ENCODE data around the gene NANOS2. TPM values are rescaled to one million over a fixed set of nuclear protein-coding genes. Genes with fewer than 3 reads are reported as not detected.

Gene NANOS2
- total and polyA plus RNA-seq, 2 of the 13 experiments (the other 11 are each of a cell fraction or from before 2014, with no cell fraction given) = not detected

DNA sequence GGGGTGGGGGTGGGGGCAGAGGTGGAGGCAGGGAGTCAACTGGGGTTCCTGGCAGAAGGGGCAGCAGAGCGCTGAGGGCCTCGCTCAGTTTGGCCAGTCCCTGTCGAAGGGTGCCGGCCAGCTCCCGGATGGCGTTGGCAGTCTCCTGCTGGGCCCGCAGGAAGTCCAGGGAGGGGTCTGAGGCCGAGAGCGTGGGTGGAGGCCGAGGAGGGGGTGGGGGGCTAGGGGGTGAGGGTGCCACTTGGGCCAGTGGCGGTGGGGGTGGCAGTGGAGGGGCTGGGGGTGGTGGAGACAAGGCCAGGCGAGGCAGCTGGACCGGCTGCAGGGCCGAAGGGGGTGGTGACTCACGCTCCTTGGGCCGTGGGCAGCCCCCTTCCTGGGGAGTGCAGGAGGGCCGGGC is 23.7 kb downstream of the NANOS2 start:
- Histone ChIP-seq H3K4me1 (ENCODE audit: insufficient read depth, low read length) (peaks cover 13% of the 10 kb centered on the region), H3K79me2 (ENCODE audit: insufficient read depth, low read length) (peaks cover 3% of the 10 kb centered on the region), H3K9me3 (ENCODE audit: low read length) (no peaks in the 10 kb centered on the region), H4K20me1 (ENCODE audit: insufficient read depth, low read length) (no peaks in the 10 kb centered on the region), H3K27ac (ENCODE audit: extremely low read length, insufficient read depth, low read length) (no peak overlapping the region), H3K4me3 (replicated peaks in 1 of 3; ENCODE audit: insufficient read depth in 1 of 3, low read depth in 2 of 3, low read length in 3 of 3) (no peak overlapping the region), H3K4me2 (ENCODE audit: low read depth, low read length) (no peak overlapping the region), H3K27me3 (ENCODE audit: control insufficient read depth in 1 of 2, insufficient read depth in 2 of 2, low read length in 2 of 2) (no peaks in the 10 kb centered on the region), H3K9ac (ENCODE audit: insufficient read depth, low read depth, low read length) (no peak overlapping the region), H2AFZ (ENCODE audit: low read length) (no peak overlapping the region), H3K36me3 (replicated peaks in 1 of 2; ENCODE audit: control insufficient read depth in 1 of 2, insufficient read depth in 2 of 2, low read length in 2 of 2) (no peaks in the 10 kb centered on the region; a peak in 1 of 5 replicates)
- FAIRE-seq (no peak), DNase-seq (ENCODE audit: low spot score) (no peak), ATAC-seq (no peak)
- CTCF ChIA-PET (ENCODE audit: low intra/inter-chr PET ratio, low total read pairs) = no interaction called here
- intact Hi-C loops (cut with micrococcal nuclease; ENCODE audit: unreplicated experiment) = no loop called here
- in situ Hi-C loops (cut with HindIII; ENCODE audit: extremely low pct_ligation_motif_present, low pct_unique_long_range_greater_than_20kb) = no loop called here
- no peak for TF ChIP-seq BRCA1 (CRISPR knock-in tag; IDR thresholded peaks at IDR 0.05)
- TF ChIP-seq ZFP90 (CRISPR knock-in tag; IDR thresholded peaks at IDR 0.05; ENCODE audit: borderline replicate concordance) = no peak
- TF ChIP-seq, protein P1, sequence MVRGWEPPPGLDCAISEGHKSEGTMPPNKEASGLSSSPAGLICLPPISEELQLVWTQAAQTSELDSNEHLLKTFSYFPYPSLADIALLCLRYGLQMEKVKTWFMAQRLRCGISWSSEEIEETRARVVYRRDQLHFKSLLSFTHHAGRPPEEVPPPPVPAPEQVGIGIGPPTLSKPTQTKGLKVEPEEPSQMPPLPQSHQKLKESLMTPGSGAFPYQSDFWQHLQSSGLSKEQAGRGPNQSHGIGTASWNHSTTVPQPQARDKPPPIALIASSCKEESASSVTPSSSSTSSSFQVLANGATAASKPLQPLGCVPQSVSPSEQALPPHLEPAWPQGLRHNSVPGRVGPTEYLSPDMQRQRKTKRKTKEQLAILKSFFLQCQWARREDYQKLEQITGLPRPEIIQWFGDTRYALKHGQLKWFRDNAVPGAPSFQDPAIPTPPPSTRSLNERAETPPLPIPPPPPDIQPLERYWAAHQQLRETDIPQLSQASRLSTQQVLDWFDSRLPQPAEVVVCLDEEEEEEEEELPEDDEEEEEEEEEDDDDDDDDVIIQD (CRISPR knock-in tag; IDR thresholded peaks at IDR 0.05; ENCODE audit: low read depth) = no peak
- no peak for TF ChIP-seq CENPT (CRISPR knock-in tag; IDR thresholded peaks at IDR 0.05; ENCODE audit: low read depth)
- no peak for TF ChIP-seq ZNF7 (CRISPR knock-in tag; IDR thresholded peaks at IDR 0.05)
- BruUV-seq (replicated peaks) = no TSS peak
- WGBS (ENCODE audit: low lambda C conversion rate) = 97% methylated on average over 12 of the region's 17 CpGs
- POLR2A ChIA-PET = no interaction called here

DNA sequence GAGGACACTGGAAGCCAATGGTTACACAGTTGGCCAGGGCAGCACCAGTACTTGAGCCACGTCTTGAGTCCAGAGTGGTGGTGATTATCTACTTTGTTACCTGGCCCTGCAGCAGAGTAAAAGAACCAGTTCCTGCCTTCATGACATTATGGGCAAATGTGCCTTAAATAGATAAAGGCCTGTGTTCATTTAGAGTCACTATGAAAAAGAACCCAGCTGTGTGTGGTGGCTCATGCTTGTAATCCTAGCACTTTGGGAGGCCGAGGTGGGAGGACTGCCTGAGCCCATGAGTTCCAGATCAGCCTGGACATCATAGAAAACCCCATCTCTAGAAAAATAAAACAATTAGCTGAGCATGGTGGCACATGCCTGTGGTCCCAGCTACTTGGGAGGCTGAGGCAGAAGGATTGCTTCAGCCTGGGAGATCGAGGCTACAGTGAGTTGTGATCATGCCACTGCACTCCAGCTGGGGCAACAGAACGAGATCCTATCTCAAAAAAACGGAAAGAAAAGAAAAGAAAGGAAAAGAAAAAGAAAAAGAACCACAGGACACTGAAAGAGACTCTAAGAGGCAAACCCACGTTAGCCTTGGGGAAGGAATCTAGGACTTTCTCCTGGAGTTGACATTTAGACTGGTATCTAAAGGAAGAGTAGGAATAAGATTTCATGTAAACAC is 25.2 kb downstream of the NANOS2 start:
- Histone ChIP-seq H4K20me1 (ENCODE audit: insufficient read depth, low read length) (no peaks in the 10 kb centered on the region), H3K36me3 (replicated peaks in 1 of 2; ENCODE audit: control insufficient read depth in 1 of 2, insufficient read depth in 2 of 2, low read length in 2 of 2) (no peaks in the 10 kb centered on the region; a peak in 1 of 5 replicates), H3K4me2 (ENCODE audit: low read depth, low read length) (no peak overlapping the region), H2AFZ (ENCODE audit: low read length) (no peak overlapping the region), H3K9ac (ENCODE audit: insufficient read depth, low read depth, low read length) (no peak overlapping the region), H3K9me3 (ENCODE audit: low read length) (no peaks in the 10 kb centered on the region), H3K4me1 (ENCODE audit: insufficient read depth, low read length) (peaks cover 8% of the 10 kb centered on the region; the same call in 1 of the 2 replicates), H3K79me2 (ENCODE audit: insufficient read depth, low read length) (peaks cover 7% of the 10 kb centered on the region), H3K4me3 (replicated peaks in 1 of 3; ENCODE audit: insufficient read depth in 1 of 3, low read depth in 2 of 3, low read length in 3 of 3) (no peak overlapping the region), H3K27me3 (ENCODE audit: control insufficient read depth in 1 of 2, insufficient read depth in 2 of 2, low read length in 2 of 2) (no peaks in the 10 kb centered on the region), H3K27ac (ENCODE audit: extremely low read length, insufficient read depth, low read length) (no peak overlapping the region)
- CTCF ChIA-PET (ENCODE audit: low intra/inter-chr PET ratio, low total read pairs) = no interaction called here
- POLR2A ChIA-PET = no interaction called here
- no peak for FAIRE-seq
- in situ Hi-C loops (cut with HindIII; ENCODE audit: extremely low pct_ligation_motif_present, low pct_unique_long_range_greater_than_20kb) (no loop called here), intact Hi-C loops (cut with micrococcal nuclease; ENCODE audit: unreplicated experiment) (no loop called here)
- DNase-seq (ENCODE audit: low spot score) = no peak
- BruUV-seq (replicated peaks) = no TSS peak
- no peak for ATAC-seq
- WGBS (ENCODE audit: low lambda C conversion rate) = 80% methylated on average over 6 of the region's 6 CpGs
- TF ChIP-seq ZNF780A (CRISPR knock-in tag; IDR thresholded peaks at IDR 0.05) (no peak), ZNF253 (CRISPR knock-in tag; IDR thresholded peaks at IDR 0.05; ENCODE audit: borderline replicate concordance) (no peak), TSC22D2 (CRISPR knock-in tag; IDR thresholded peaks at IDR 0.05; ENCODE audit: borderline replicate concordance) (no peak)

All from HepG2 (cell line).